H1 (cell line): ENCODE results near the gene GPR31. TPM values are rescaled to one million over a fixed set of nuclear protein-coding genes. Genes with fewer than 3 reads are reported as not detected.

Source experiments
- SRF ChIP-seq: IDR thresholded peaks from 2 replicates; pipeline ENCODE4 v1.6.1; 2011; ENCODE audit warnings: mild to moderate bottlenecking, low read depth, low read length, moderate library complexity
- ZNF274 ChIP-seq: IDR thresholded peaks from 2 replicates; pipeline ENCODE4 v1.7.0; 2012; ENCODE audit warnings: low read length, borderline replicate concordance; ENCODE audit errors: extremely low read depth
- polyA plus RNA-seq, 7 experiments: library from polyadenylated mRNA; depleted of rRNA in 3 of 7; stranded (reverse) in 5 of 7; unstranded in 2 of 7; fragments of >200 nt in 5 of 7; fragments of 200-250 nt in 2 of 7; gene quantifications; 1 replicate in 5 of 7; 2 replicates in 1 of 7; 4 replicates in 1 of 7; pipeline versions ENCODE4 v1.2.1 to v1.2.3, GENCODE V29; 2011 to 2013; ENCODE audit warnings: missing spikeins in 2 of 7, mixed read lengths in 2 of 7
- total RNA-seq: library from RNA; stranded (reverse); fragmentation: NEBNext Ultra II Directional; extraction: Animal tissue kit (Norgen Biotek cat#: 25700); gene quantifications from 2 replicates; pipeline ENCODE4 v1.2.1, GENCODE V29; 2021

The GPR31 gene
- total and polyA plus RNA-seq, 2 of the 8 experiments (the other 6 are each of a cell fraction or from before 2014, with no cell fraction given): not detected

- TF ChIP-seq ZNF274: no peak
- TF ChIP-seq SRF: no peak
- TF ChIP-seq, all 59 proteins: peak for 0
These were observed 28.2 kb downstream of the GPR31 start (continued) for GRCh38 chr6:167129562-167129961.
